Activated T-helper 17 cell treated with anti-CD3 and anti-CD28 coated beads, Interleukin-2, amount 50 U/mL, for 72 hours (primary cell): Measurements from ENCODE around the gene MN1. TPM values are rescaled to one million over a fixed set of nuclear protein-coding genes. Genes with fewer than 3 reads are reported as not detected.
A peak's percentile ranks its signal among the peaks of the same experiment; 100 is the strongest.
"Not testable (repeated sequence)": the region's sequence is repeated elsewhere in the genome, so short reads cannot be mapped to it uniquely, and the experiment has no call there.

ENCODE experiments used
- ATAC-seq: fragments of 150-1000 bp; cut with Tn5 transposase; replicated peaks from 2 replicates; pipeline ENCODE4 v1.10.0; 2021; ENCODE audit warnings: mild to moderate bottlenecking, moderate library complexity
- H3K27ac Mint-ChIP-seq: one replicate; pipeline ENCODE4 v1.8.0; 2022; ENCODE audit warnings: mixed read lengths
- H3K27me3 Mint-ChIP-seq: one replicate; pipeline ENCODE4 v1.8.0; 2022; ENCODE audit warnings: mixed read lengths
- H3K36me3 Mint-ChIP-seq: one replicate; pipeline ENCODE4 v1.8.0; 2022; ENCODE audit warnings: low read depth, mild to moderate bottlenecking, mixed read lengths
- H3K4me1 Mint-ChIP-seq: one replicate; pipeline ENCODE4 v1.8.0; 2022; ENCODE audit warnings: mixed read lengths
- H3K4me3 Mint-ChIP-seq: one replicate; pipeline ENCODE4 v1.8.0; 2022; ENCODE audit warnings: mild to moderate bottlenecking, mixed read lengths
- H3K9me3 Mint-ChIP-seq: one replicate; pipeline ENCODE4 v1.8.0; 2022; ENCODE audit warnings: mixed read lengths
- total RNA-seq, 2 donors: library from RNA; stranded (reverse); gene quantifications; one replicate each; pipeline ENCODE4 v1.2.3, GENCODE V29; 2022

MN1 gene
- total RNA-seq, 2 donors from 2014 or later: 0.13 TPM

GRCh38 chr22:27744078-27744477 is 57.5 kb downstream of the MN1 start:
- H3K36me3 Mint-ChIP-seq, H3K4me1 Mint-ChIP-seq, H3K9me3 Mint-ChIP-seq, ATAC-seq, H3K27ac Mint-ChIP-seq, H3K4me3 Mint-ChIP-seq: not testable (repeated sequence)
- peaks cover 29% of the 10 kb centered on the region for H3K27me3 Mint-ChIP-seq

- no peaks in the 10 kb centered on the region for H3K4me1 Mint-ChIP-seq
- no peak overlapping the region for H3K4me3 Mint-ChIP-seq
- peak; percentile 19 for ATAC-seq
- peaks cover 12% of the 10 kb centered on the region for H3K27me3 Mint-ChIP-seq
- no peak overlapping the region for H3K27ac Mint-ChIP-seq
- H3K36me3 Mint-ChIP-seq: no peaks in the 10 kb centered on the region
- H3K9me3 Mint-ChIP-seq: peaks cover 4% of the 10 kb centered on the region
These were observed 61.3 kb downstream of the MN1 start for GRCh38 chr22:27740202-27740748.

- Mint-ChIP-seq H3K9me3 (peaks cover 4% of the 10 kb centered on the region), H3K4me1 (no peaks in the 10 kb centered on the region), H3K27me3 (peaks cover 4% of the 10 kb centered on the region), H3K4me3 (no peak overlapping the region), H3K27ac (no peak overlapping the region), H3K36me3 (no peaks in the 10 kb centered on the region)
- ATAC-seq: no peak
These were observed 64.0 kb downstream of the MN1 start for GRCh38 chr22:27737521-27737920.

- peaks cover 4% of the 10 kb centered on the region for H3K27me3 Mint-ChIP-seq
- H3K9me3 Mint-ChIP-seq: peaks cover 4% of the 10 kb centered on the region
- ATAC-seq: no peak
- H3K27ac Mint-ChIP-seq: no peak overlapping the region
- H3K36me3 Mint-ChIP-seq: no peaks in the 10 kb centered on the region
- H3K4me3 Mint-ChIP-seq: no peak overlapping the region
- H3K4me1 Mint-ChIP-seq: no peaks in the 10 kb centered on the region
These were observed 67.5 kb downstream of the MN1 start for GRCh38 chr22:27734066-27734465.

GRCh38 chr22:27732841-27733240 is 68.7 kb downstream of the MN1 start:
- Mint-ChIP-seq H3K9me3 (no peaks in the 10 kb centered on the region), H3K4me1 (no peaks in the 10 kb centered on the region), H3K36me3 (no peaks in the 10 kb centered on the region), H3K4me3 (no peak overlapping the region), H3K27me3 (no peaks in the 10 kb centered on the region), H3K27ac (no peak overlapping the region)
- ATAC-seq: no peak

GRCh38 chr22:27732391-27732790 is 69.2 kb downstream of the MN1 start:
- H3K27ac Mint-ChIP-seq: no peak overlapping the region
- no peak overlapping the region for H3K4me3 Mint-ChIP-seq
- H3K27me3 Mint-ChIP-seq: peaks cover 3% of the 10 kb centered on the region
- ATAC-seq: no peak
- H3K9me3 Mint-ChIP-seq: no peaks in the 10 kb centered on the region
- H3K36me3 Mint-ChIP-seq: no peaks in the 10 kb centered on the region
- no peaks in the 10 kb centered on the region for H3K4me1 Mint-ChIP-seq

- Mint-ChIP-seq H3K4me1 (no peaks in the 10 kb centered on the region), H3K36me3 (no peaks in the 10 kb centered on the region), H3K27me3 (peaks cover 6% of the 10 kb centered on the region), H3K27ac (no peak overlapping the region), H3K9me3 (no peaks in the 10 kb centered on the region), H3K4me3 (no peak overlapping the region)
- no peak for ATAC-seq
These were observed 69.9 kb downstream of the MN1 start for GRCh38 chr22:27731621-27732020.

- Mint-ChIP-seq H3K27me3 (peaks cover 6% of the 10 kb centered on the region), H3K4me1 (no peaks in the 10 kb centered on the region), H3K27ac (no peak overlapping the region), H3K36me3 (no peaks in the 10 kb centered on the region), H3K9me3 (no peaks in the 10 kb centered on the region), H3K4me3 (no peak overlapping the region)
- no peak for ATAC-seq
These were observed 70.7 kb downstream of the MN1 start for GRCh38 chr22:27730641-27731433.

- Mint-ChIP-seq H3K9me3 (peaks cover 4% of the 10 kb centered on the region), H3K36me3 (no peaks in the 10 kb centered on the region), H3K4me3 (no peak overlapping the region), H3K27me3 (peaks cover 9% of the 10 kb centered on the region), H3K4me1 (no peaks in the 10 kb centered on the region), H3K27ac (no peak overlapping the region)
- no peak for ATAC-seq
These were observed 72.3 kb downstream of the MN1 start for GRCh38 chr22:27729246-27729645.

GRCh38 chr22:27727673-27728451 is 73.7 kb downstream of the MN1 start:
- no peak for ATAC-seq
- no peak overlapping the region for H3K4me3 Mint-ChIP-seq
- peaks cover 17% of the 10 kb centered on the region for H3K27me3 Mint-ChIP-seq
- H3K9me3 Mint-ChIP-seq: peaks cover 4% of the 10 kb centered on the region
- H3K27ac Mint-ChIP-seq: no peak overlapping the region
- no peaks in the 10 kb centered on the region for H3K4me1 Mint-ChIP-seq
- H3K36me3 Mint-ChIP-seq: no peaks in the 10 kb centered on the region

GRCh38 chr22:27726686-27727449 is 74.7 kb downstream of the MN1 start:
- H3K9me3 Mint-ChIP-seq: peaks cover 4% of the 10 kb centered on the region
- H3K27me3 Mint-ChIP-seq: peaks cover 17% of the 10 kb centered on the region
- H3K27ac Mint-ChIP-seq: no peak overlapping the region
- H3K36me3 Mint-ChIP-seq: no peaks in the 10 kb centered on the region
- no peaks in the 10 kb centered on the region for H3K4me1 Mint-ChIP-seq
- ATAC-seq: no peak
- no peak overlapping the region for H3K4me3 Mint-ChIP-seq

GRCh38 chr22:27726331-27726685 is 75.2 kb downstream of the MN1 start:
- Mint-ChIP-seq H3K9me3 (peaks cover 4% of the 10 kb centered on the region), H3K27ac (no peak overlapping the region), H3K4me1 (no peaks in the 10 kb centered on the region), H3K4me3 (no peak overlapping the region), H3K36me3 (no peaks in the 10 kb centered on the region), H3K27me3 (peaks cover 17% of the 10 kb centered on the region)
- ATAC-seq: no peak

GRCh38 chr22:27725661-27726060 is 75.9 kb downstream of the MN1 start:
- Mint-ChIP-seq H3K9me3 (peaks cover 4% of the 10 kb centered on the region), H3K27ac (no peak overlapping the region), H3K4me3 (no peak overlapping the region), H3K27me3 (peaks cover 17% of the 10 kb centered on the region), H3K36me3 (no peaks in the 10 kb centered on the region), H3K4me1 (no peaks in the 10 kb centered on the region)
- ATAC-seq: no peak

- Mint-ChIP-seq H3K27me3 (peaks cover 17% of the 10 kb centered on the region), H3K36me3 (no peaks in the 10 kb centered on the region), H3K4me3 (no peak overlapping the region), H3K27ac (no peak overlapping the region), H3K9me3 (peaks cover 4% of the 10 kb centered on the region), H3K4me1 (no peaks in the 10 kb centered on the region)
- ATAC-seq: no peak
These were observed 76.8 kb downstream of the MN1 start for GRCh38 chr22:27724709-27725108.
